Measurements from ENCODE around the gene KCNAB2. TPM values are rescaled to one million over a fixed set of nuclear protein-coding genes. Genes with fewer than 3 reads are reported as not detected.

Gene KCNAB2
- total RNA-seq, 6 experiments from 2014 or later = 4.4 to 14.8 (median 6.9) TPM

DNA sequence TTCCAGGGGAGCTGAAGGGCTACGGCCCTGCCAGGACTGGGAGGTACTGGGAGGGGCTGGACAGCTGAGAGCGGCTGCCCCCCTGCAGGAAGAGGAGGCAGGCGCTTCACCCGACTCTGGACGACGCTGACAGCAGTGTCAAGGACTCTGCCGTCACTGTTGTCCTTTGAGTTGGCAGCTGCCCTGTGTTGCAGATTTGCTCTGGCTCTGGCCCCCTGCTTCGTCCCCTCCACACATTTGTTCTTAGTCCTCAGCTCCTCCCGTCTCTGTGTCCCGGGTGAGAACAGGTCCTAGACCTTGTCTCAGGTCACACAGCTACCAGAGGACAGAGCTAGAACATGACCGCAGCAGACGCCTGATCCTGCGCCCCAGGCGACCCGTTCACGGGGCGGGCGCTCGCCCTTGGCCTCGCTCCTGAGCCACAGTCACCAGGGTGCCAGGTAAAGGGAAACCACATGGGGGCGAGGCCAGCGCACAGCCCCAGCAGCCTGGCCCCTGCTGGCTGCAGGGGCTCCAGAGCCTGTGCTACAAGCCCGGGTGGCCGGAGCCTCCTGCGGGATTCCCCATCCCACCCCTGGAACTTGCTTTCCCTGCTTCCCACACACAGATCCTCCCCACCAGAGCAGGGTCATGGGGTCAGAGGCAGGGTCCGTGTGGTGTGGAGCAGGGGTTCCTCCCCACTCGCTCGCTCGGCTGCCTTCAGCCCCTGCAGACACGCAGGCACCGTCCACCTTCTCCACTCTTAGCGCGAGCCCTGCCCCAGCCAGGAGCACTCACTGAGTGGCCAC lies 42.8 kb upstream of the KCNAB2 start:
- H3K36me3 ChIP-seq = no peaks in the 10 kb centered on the region
- no peak overlapping the region for H3K27ac ChIP-seq
- no peaks in the 10 kb centered on the region for H3K4me1 ChIP-seq
- no peaks in the 10 kb centered on the region for H3K27me3 ChIP-seq
- DNase-seq = peak in 1 of 3 donors; percentile 48
- no peak overlapping the region for H3K4me3 ChIP-seq
- peak in 3 of 4 donors; percentile 26 to 56 (median 27) for ATAC-seq
- 59% methylated on average over 15 of the region's 33 CpGs for WGBS (ENCODE audit: insufficient coverage, low coverage, low lambda C conversion rate, missing lambda C conversion rate)
- TF ChIP-seq POLR2A (IDR thresholded peaks at IDR 0.05) = no peak
- TF ChIP-seq, protein P1, sequence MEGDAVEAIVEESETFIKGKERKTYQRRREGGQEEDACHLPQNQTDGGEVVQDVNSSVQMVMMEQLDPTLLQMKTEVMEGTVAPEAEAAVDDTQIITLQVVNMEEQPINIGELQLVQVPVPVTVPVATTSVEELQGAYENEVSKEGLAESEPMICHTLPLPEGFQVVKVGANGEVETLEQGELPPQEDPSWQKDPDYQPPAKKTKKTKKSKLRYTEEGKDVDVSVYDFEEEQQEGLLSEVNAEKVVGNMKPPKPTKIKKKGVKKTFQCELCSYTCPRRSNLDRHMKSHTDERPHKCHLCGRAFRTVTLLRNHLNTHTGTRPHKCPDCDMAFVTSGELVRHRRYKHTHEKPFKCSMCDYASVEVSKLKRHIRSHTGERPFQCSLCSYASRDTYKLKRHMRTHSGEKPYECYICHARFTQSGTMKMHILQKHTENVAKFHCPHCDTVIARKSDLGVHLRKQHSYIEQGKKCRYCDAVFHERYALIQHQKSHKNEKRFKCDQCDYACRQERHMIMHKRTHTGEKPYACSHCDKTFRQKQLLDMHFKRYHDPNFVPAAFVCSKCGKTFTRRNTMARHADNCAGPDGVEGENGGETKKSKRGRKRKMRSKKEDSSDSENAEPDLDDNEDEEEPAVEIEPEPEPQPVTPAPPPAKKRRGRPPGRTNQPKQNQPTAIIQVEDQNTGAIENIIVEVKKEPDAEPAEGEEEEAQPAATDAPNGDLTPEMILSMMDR (IDR thresholded peaks at IDR 0.05) = no peak
- no peaks in the 10 kb centered on the region for H3K9me3 ChIP-seq
- intact Hi-C loops (cut with DNase I) = no loop called here

DNA sequence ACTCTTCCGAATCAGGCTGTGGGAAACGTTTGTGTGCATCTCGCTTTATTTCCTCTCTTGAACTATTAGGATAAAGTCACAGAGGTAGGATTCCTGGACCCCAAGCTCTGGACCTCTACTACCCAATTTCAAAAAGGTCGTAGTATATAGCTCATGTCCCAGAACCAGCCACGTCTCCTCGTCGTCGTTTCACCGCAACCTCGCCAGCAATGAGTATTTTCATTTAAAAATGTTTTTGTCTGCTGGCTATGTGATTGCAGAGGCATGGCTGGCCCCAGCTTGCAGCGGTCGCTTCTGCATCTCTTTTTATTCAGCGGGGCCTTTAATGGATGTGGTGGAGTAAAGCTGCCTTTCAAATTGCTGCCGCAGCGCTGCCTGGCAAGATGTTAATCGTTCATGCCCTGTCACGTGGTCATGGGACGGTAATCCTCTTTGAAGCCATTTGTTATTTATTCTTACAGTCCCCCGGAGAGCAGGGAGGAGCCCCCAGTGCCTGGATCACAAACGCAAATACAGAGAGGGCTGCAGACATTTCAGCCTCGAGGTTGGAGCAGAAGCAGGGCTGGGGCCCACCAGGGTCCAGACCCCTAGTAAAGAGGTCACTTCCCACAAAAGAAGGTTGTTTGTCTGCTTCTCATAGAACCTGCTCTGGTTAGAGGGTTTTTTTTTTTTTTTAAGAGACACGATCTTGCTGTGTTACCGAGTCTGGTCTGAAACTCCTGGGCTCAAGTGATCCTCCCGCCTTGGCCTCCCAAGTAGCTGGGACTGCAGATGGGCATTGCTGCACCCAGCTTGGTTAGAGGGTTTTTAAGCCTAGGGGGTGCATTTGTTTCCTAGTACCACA lies 41.9 kb upstream of the KCNAB2 start:
- no peaks in the 10 kb centered on the region for H3K4me1 ChIP-seq
- no peaks in the 10 kb centered on the region for H3K9me3 ChIP-seq
- H3K27ac ChIP-seq = no peak overlapping the region
- DNase-seq = peak in 1 of 3 donors; percentile 20
- no peak for ATAC-seq
- WGBS (ENCODE audit: insufficient coverage, low coverage, low lambda C conversion rate, missing lambda C conversion rate) = 54% methylated on average over 24 of the region's 24 CpGs
- no peaks in the 10 kb centered on the region for H3K27me3 ChIP-seq
- H3K36me3 ChIP-seq = no peaks in the 10 kb centered on the region
- no peak overlapping the region for H3K4me3 ChIP-seq
- no peak for TF ChIP-seq POLR2A (IDR thresholded peaks at IDR 0.05)
- TF ChIP-seq, protein P1 (IDR thresholded peaks at IDR 0.05) = no peak
- intact Hi-C loops (cut with DNase I) = no loop called here

DNA sequence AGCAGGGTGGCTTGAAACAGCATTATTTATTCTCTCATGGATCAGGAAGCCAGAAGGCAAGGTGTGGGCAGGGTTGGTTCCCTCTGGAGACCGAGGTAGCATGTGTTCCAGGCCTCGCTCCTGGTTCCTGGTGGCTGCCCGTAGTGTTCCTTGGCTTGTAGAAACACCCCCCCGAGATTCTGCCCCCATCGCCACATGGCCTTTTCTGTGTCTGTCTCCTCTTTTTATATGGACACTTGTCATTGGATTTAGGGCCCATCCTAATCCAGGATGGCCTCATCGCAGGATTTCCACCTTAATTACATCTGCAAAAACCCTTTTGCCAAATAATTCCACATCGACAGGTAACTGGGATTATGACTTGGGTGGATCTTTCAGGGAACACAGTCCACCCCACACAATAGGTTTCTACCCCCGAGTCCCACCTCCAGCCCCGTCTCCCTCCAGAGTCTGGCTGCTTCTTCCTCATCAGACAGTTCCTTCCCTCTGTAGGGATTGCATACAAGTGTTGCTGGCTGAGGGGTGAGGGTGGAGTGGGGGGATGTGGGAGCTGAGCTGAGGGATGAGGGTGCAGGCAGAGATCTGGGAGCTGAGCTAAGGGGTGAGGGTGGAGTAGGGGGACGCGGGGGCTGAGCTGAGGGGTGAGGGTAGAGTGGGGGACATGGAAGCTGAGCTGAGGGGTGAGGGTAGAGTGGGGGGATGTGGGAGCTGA lies 41.1 kb upstream of the KCNAB2 start:
- H3K27ac ChIP-seq = no peak overlapping the region
- intact Hi-C loops (cut with DNase I) = no loop called here
- ATAC-seq = no peak

More for the DNA sequence above, 41.1 kb upstream of the KCNAB2 start:
- 74% methylated on average over 9 of the region's 11 CpGs for WGBS (ENCODE audit: insufficient coverage, low coverage, low lambda C conversion rate, missing lambda C conversion rate)
- Histone ChIP-seq H3K4me1 (no peaks in the 10 kb centered on the region), H3K27me3 (no peaks in the 10 kb centered on the region), H3K4me3 (no peak overlapping the region), H3K36me3 (no peaks in the 10 kb centered on the region), H3K9me3 (no peaks in the 10 kb centered on the region)
- no peak for TF ChIP-seq POLR2A (IDR thresholded peaks at IDR 0.05)
- TF ChIP-seq, protein P1 (IDR thresholded peaks at IDR 0.05) = no peak
- peak in 1 of 3 donors; percentile 33 for DNase-seq

Data from right lobe of liver (tissue), 6 donors.